HG03565 (cell line): ENCODE results near the gene HNF1A.

Experiments used
- ATAC-seq: cut with Tn5 transposase; IDR thresholded peaks from one replicate; pipeline ENCODE4 v1.9.1; 2021; ENCODE audit warnings: mild to moderate bottlenecking, moderate library complexity; ENCODE audit not compliant: unreplicated experiment

Gene HNF1A

GRCh38 chr12:120956579-120957300 is 21.6 kb upstream of the HNF1A start:
- ATAC-seq, result no peak

- no peak for ATAC-seq
These were observed 19.0 kb upstream of the HNF1A start for GRCh38 chr12:120959111-120959878.

- no peak for ATAC-seq
These were observed 17.7 kb upstream of the HNF1A start for GRCh38 chr12:120960657-120961056.

GRCh38 chr12:120961604-120962531 is 16.5 kb upstream of the HNF1A start:
- no peak for ATAC-seq

- no peak for ATAC-seq
These were observed 15.8 kb upstream of the HNF1A start for GRCh38 chr12:120962532-120963020.

- ATAC-seq, result no peak
These were observed 14.0 kb upstream of the HNF1A start for GRCh38 chr12:120964298-120964697.

GRCh38 chr12:120965534-120966091 is 12.7 kb upstream of the HNF1A start:
- no peak for ATAC-seq

- no peak for ATAC-seq
These were observed 8.0 kb upstream of the HNF1A start for GRCh38 chr12:120970310-120970709.

GRCh38 chr12:120971299-120972180 is 6.8 kb upstream of the HNF1A start:
- ATAC-seq, result no peak

GRCh38 chr12:120972870-120973543 is 5.3 kb upstream of the HNF1A start:
- ATAC-seq, result no peak

- no peak for ATAC-seq
These were observed 630 bp upstream of the HNF1A start for GRCh38 chr12:120977531-120978295.

GRCh38 chr12:120979220-120979861 is 998 bp downstream of the HNF1A start:
- ATAC-seq, result no peak

- no peak for ATAC-seq
These were observed 1.7 kb downstream of the HNF1A start for GRCh38 chr12:120979862-120980696.

GRCh38 chr12:120980800-120981368 is 2.5 kb downstream of the HNF1A start:
- ATAC-seq, result no peak

GRCh38 chr12:120981407-120981941 is 3.1 kb downstream of the HNF1A start:
- no peak for ATAC-seq

GRCh38 chr12:120982659-120983058 is 4.3 kb downstream of the HNF1A start:
- no peak for ATAC-seq

GRCh38 chr12:120983759-120984158 is 5.4 kb downstream of the HNF1A start:
- ATAC-seq, result no peak
